ENCODE results near the gene UBTF.

UBTF gene, protein sequence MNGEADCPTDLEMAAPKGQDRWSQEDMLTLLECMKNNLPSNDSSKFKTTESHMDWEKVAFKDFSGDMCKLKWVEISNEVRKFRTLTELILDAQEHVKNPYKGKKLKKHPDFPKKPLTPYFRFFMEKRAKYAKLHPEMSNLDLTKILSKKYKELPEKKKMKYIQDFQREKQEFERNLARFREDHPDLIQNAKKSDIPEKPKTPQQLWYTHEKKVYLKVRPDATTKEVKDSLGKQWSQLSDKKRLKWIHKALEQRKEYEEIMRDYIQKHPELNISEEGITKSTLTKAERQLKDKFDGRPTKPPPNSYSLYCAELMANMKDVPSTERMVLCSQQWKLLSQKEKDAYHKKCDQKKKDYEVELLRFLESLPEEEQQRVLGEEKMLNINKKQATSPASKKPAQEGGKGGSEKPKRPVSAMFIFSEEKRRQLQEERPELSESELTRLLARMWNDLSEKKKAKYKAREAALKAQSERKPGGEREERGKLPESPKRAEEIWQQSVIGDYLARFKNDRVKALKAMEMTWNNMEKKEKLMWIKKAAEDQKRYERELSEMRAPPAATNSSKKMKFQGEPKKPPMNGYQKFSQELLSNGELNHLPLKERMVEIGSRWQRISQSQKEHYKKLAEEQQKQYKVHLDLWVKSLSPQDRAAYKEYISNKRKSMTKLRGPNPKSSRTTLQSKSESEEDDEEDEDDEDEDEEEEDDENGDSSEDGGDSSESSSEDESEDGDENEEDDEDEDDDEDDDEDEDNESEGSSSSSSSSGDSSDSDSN

DNA sequence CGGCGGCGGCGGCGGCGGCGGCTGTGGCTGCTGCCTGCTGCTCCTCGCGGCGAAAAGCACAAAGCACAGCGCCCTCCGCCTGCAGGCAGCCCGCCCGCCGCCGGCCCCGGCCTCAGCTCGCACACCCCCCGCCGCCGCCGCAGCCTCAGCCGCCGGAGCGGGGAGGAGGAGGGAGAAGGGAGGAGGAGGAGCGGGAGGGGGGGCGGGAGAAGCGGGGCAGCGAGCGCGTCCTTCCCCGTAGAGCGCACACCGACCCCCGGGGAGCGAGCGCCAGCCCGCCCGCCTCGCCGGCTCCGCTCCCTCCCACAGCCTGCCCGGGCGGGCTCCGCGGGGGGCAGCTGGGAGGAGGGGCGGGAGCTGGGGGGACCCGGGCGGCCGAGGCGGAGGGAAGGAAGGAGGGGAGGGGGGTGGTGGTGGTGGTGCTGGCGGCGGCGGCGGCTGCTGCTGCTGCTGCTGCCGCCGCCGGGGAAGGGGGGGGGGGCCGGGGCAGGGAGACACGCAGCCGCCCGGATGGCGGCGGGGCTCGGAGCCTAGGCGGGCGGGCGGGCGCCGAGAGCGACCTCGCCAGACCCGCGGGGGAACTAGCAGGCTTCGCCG, at the start of gene UBTF:
TSS of gene UBTF (minus strand) at position 60 of the 597 bp plus-strand sequence. CDS start 1,446 bp downstream, outside the sequence.
- Mint-ChIP-seq H3K9me3 (no peaks in the 10 kb centered on the region), H3K36me3 (ENCODE audit: low read depth) (peaks cover 46% of the 10 kb centered on the region), H3K27me3 (no peaks in the 10 kb centered on the region), H3K4me1 (ENCODE audit: low read depth) (peaks cover 37% of the 10 kb centered on the region), H3K27ac (peak within 1 kb of the TSS; percentile 95), H3K4me3 (peak within 1 kb of the TSS; percentile 91)
- DNase-seq, result peak; percentile 83

- H3K27ac Mint-ChIP-seq, result no peak overlapping the region
Measured at GRCh38 chr17:44268709-44269534, 49.4 kb upstream of the UBTF start.

GRCh38 chr17:44267818-44268490, 48.5 kb upstream of the UBTF start, which contains the start of gene SLC4A1:
Gene SLC4A1, minus strand, starts transcription at chr17:44268135. Its CDS starts 5,269 bp downstream, at chr17:44262866.
- Mint-ChIP-seq H3K27ac (no peak within 1 kb of the TSS), H3K9me3 (no peaks in the 10 kb centered on the region), H3K27me3 (no peaks in the 10 kb centered on the region), H3K4me1 (ENCODE audit: low read depth) (no peaks in the 10 kb centered on the region), H3K4me3 (no peak within 1 kb of the TSS), H3K36me3 (ENCODE audit: low read depth) (no peaks in the 10 kb centered on the region)
- DNase-seq, result no peak

More at GRCh38 chr17:44268709-44269534, 49.4 kb upstream of the UBTF start:
- Mint-ChIP-seq H3K27me3 (no peaks in the 10 kb centered on the region), H3K36me3 (ENCODE audit: low read depth) (no peaks in the 10 kb centered on the region), H3K9me3 (no peaks in the 10 kb centered on the region), H3K4me3 (no peak overlapping the region), H3K4me1 (ENCODE audit: low read depth) (no peaks in the 10 kb centered on the region)
- no peak for DNase-seq

DNA sequence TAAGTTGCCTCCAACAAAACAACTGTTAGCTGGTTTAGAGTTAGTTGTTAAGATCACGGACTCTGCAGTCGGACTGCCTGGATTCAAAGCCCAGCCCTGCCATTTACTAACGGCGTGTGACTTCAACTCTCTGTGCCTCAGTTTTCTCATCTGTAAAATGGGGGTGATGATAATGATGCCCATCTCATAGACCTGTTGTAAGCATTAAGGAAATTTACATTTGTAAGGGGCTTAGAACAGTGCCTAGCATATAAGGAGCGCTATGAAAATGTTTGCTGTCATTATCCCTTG, 47.6 kb upstream of the UBTF start:
- no peaks in the 10 kb centered on the region for H3K27me3 Mint-ChIP-seq
- H3K27ac Mint-ChIP-seq, result no peak overlapping the region
- H3K9me3 Mint-ChIP-seq, result no peaks in the 10 kb centered on the region
- no peaks in the 10 kb centered on the region for H3K36me3 Mint-ChIP-seq (ENCODE audit: low read depth)
- DNase-seq, result no peak
- H3K4me3 Mint-ChIP-seq, result no peak overlapping the region
- no peaks in the 10 kb centered on the region for H3K4me1 Mint-ChIP-seq (ENCODE audit: low read depth)

- no peaks in the 10 kb centered on the region for H3K36me3 Mint-ChIP-seq (ENCODE audit: low read depth)
- no peaks in the 10 kb centered on the region for H3K27me3 Mint-ChIP-seq
- no peak overlapping the region for H3K4me3 Mint-ChIP-seq
- H3K4me1 Mint-ChIP-seq (ENCODE audit: low read depth), result no peaks in the 10 kb centered on the region
- DNase-seq, result no peak
- H3K9me3 Mint-ChIP-seq, result no peaks in the 10 kb centered on the region
- no peak overlapping the region for H3K27ac Mint-ChIP-seq
Measured at GRCh38 chr17:44266402-44267164, 47.1 kb upstream of the UBTF start.

DNA sequence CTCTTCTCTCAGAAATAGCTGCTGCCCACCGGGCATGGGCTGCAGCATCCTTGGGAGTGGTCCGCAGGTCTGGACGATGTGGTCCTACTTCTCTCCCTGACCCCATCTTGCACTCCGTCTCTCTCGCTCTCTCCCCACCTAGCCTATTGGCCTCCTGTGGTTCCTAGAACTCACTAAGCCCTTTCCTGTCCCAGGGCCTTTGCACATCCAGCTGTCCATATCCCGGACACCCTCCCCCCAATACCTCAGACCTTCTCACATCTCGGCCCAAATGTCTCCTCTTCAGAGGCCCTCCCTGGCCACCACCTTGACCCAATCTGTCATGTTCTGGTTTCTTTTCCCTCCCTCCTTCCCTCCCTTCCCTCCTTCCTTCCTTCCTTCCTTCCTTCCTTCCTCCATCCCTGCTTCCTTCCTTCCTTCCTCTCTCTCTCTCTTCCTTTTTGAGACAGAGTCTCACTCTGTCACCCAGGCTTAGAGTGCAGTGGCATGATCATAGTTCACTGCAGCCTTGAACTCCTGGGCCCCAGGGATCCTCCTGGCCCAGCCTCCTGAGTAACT, 43.9 kb upstream of the UBTF start:
- DNase-seq, result no peak
- H3K27me3 Mint-ChIP-seq, result no peaks in the 10 kb centered on the region
- no peak overlapping the region for H3K4me3 Mint-ChIP-seq
- H3K9me3 Mint-ChIP-seq, result no peaks in the 10 kb centered on the region
- H3K36me3 Mint-ChIP-seq (ENCODE audit: low read depth), result no peaks in the 10 kb centered on the region
- H3K27ac Mint-ChIP-seq, result no peak overlapping the region
- no peaks in the 10 kb centered on the region for H3K4me1 Mint-ChIP-seq (ENCODE audit: low read depth)

DNA sequence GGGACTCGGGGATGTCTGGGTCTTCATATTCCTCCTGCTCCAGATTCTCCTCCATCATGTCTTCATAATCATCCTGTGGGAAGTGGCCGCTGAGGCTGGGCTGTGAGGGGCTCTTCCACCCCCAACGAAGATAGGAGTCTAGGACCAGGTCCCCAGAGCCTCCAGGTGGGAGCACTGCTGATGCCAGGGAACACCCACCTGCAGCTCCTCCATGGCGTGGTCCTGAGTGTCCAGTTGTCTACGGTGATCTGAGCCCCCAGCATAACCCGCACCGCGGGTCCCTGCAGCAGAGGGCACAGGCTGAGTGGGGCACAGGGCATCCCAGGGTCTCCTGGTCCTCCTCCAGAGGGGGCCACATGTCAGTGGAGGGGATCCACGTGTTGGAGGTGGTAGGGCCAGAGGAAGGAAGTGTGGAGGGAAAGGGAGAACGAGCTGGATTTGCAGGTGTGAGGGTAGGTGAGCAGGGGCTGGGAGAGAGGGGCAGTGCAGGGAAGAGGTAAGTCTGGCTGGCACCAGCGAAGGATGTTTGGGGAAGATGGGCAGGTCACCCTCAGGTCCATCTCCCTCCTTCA, 43.3 kb upstream of the UBTF start:
- Mint-ChIP-seq H3K27ac (no peak overlapping the region), H3K4me1 (ENCODE audit: low read depth) (no peaks in the 10 kb centered on the region), H3K36me3 (ENCODE audit: low read depth) (no peaks in the 10 kb centered on the region), H3K9me3 (no peaks in the 10 kb centered on the region), H3K27me3 (no peaks in the 10 kb centered on the region), H3K4me3 (no peak overlapping the region)
- DNase-seq, result no peak

DNA sequence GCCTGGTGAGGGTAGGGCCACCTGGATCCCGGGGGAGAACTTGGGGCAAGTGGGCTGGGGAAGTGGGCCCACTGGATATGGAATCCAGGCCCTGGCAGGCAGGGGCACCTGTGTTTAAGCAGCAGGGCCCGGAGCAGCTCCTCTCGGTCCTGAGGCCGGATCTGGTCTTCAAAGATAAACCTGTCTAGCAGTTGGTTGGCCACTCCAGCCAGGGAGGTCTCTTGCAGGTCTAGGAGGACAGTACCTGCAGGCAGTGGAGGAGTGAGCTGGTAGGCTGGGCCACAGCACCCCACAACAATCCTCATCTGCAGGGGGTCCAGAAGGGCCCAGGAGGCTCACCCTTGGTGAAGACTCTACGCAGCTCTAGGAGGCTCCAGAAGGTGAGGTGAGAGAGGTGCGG, 40.8 kb upstream of the UBTF start:
- DNase-seq, result no peak
- Mint-ChIP-seq H3K36me3 (ENCODE audit: low read depth) (no peaks in the 10 kb centered on the region), H3K27me3 (no peaks in the 10 kb centered on the region), H3K4me1 (ENCODE audit: low read depth) (no peaks in the 10 kb centered on the region), H3K27ac (no peak overlapping the region), H3K4me3 (no peak overlapping the region), H3K9me3 (no peaks in the 10 kb centered on the region)

- H3K4me3 Mint-ChIP-seq, result no peak overlapping the region
- no peaks in the 10 kb centered on the region for H3K27me3 Mint-ChIP-seq
- DNase-seq, result no peak
- no peaks in the 10 kb centered on the region for H3K4me1 Mint-ChIP-seq (ENCODE audit: low read depth)
- no peak overlapping the region for H3K27ac Mint-ChIP-seq
- H3K36me3 Mint-ChIP-seq (ENCODE audit: low read depth), result no peaks in the 10 kb centered on the region
- H3K9me3 Mint-ChIP-seq, result no peaks in the 10 kb centered on the region
Measured at GRCh38 chr17:44258811-44259351, 39.4 kb upstream of the UBTF start.

- no peak overlapping the region for H3K27ac Mint-ChIP-seq
- no peaks in the 10 kb centered on the region for H3K4me1 Mint-ChIP-seq (ENCODE audit: low read depth)
- no peaks in the 10 kb centered on the region for H3K27me3 Mint-ChIP-seq
Measured at GRCh38 chr17:44257815-44258760, 38.6 kb upstream of the UBTF start.

DNA sequence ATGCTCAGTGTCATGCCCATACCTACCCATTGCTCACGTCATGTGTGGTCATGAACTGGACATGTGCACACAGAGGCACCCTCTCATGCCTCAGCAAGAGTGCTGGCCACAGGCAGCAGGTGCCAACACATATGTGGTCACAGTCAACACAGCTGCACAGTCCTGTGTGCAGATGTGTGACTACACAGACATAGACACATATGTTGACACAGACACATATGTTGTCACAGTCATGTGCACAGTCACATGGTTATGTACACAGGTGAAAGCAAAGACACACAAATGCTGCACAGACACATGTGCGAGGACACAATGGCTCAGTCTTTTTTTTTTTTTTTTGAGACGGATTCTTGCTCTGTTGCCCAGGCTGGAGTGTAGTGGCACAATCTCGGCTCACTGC, 37.2 kb upstream of the UBTF start:
- H3K9me3 Mint-ChIP-seq, result no peaks in the 10 kb centered on the region
- no peaks in the 10 kb centered on the region for H3K36me3 Mint-ChIP-seq (ENCODE audit: low read depth)
- DNase-seq, result no peak
- no peaks in the 10 kb centered on the region for H3K27me3 Mint-ChIP-seq
- H3K4me1 Mint-ChIP-seq (ENCODE audit: low read depth), result no peaks in the 10 kb centered on the region
- H3K4me3 Mint-ChIP-seq, result no peak overlapping the region
- no peak overlapping the region for H3K27ac Mint-ChIP-seq

More at GRCh38 chr17:44257815-44258760, 38.6 kb upstream of the UBTF start:
- H3K36me3 Mint-ChIP-seq (ENCODE audit: low read depth), result no peaks in the 10 kb centered on the region
- DNase-seq, result no peak
- H3K4me3 Mint-ChIP-seq, result no peak overlapping the region
- H3K9me3 Mint-ChIP-seq, result no peaks in the 10 kb centered on the region

DNA sequence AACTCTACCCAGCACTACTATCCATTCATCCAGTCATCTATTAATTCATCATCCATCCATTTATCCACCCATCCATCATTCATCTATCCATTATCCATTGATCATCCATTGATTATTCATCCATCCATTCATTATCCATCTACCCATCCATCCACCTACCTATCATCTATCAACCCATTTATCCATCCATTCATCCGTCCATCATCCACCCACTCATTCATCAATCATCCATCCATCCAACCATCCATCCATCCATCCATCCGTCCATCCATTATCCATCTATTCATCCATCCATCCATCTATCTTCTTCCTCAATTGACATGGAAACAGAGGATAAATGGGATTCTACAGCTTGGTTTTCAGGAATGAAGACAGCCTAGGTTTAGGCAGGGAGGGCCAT, 36.4 kb upstream of the UBTF start:
- no peak overlapping the region for H3K27ac Mint-ChIP-seq

More for the DNA sequence above, 36.4 kb upstream of the UBTF start:
- Mint-ChIP-seq H3K4me3 (no peak overlapping the region), H3K27me3 (no peaks in the 10 kb centered on the region), H3K36me3 (ENCODE audit: low read depth) (no peaks in the 10 kb centered on the region), H3K9me3 (no peaks in the 10 kb centered on the region), H3K4me1 (ENCODE audit: low read depth) (no peaks in the 10 kb centered on the region)
- DNase-seq, result no peak

Data from activated T-cell treated with anti-CD3 and anti-CD28 coated beads, Interleukin-2, amount 50 U/mL, for 24 hours (primary cell).